GM12891 (cell line): ENCODE measurements around the gene CST3.

Source experiments
- PAX5 ChIP-seq: IDR thresholded peaks from 2 replicates; pipeline ENCODE4 v1.6.1; 2011; ENCODE audit warnings: low read length, moderate library complexity, mild to moderate bottlenecking; ENCODE audit not compliant: insufficient read depth, severe bottlenecking
- POLR2A ChIP-seq: IDR thresholded peaks from 2 replicates; pipeline ENCODE4 v1.6.1; 2011; ENCODE audit warnings: low read depth, low read length, control low read depth
- POLR2AphosphoS5 ChIP-seq: IDR thresholded peaks from 2 replicates; pipeline ENCODE4 v1.6.1; 2011; ENCODE audit warnings: low read depth, low read length, control low read depth
- SPI1 ChIP-seq: IDR thresholded peaks from 2 replicates; pipeline ENCODE4 v1.6.1; 2011; ENCODE audit warnings: low read depth, low read length, control low read depth
- TAF1 ChIP-seq: IDR thresholded peaks from 2 replicates; pipeline ENCODE4 v1.6.1; 2011; ENCODE audit warnings: low read depth, low read length, control low read depth

- TF ChIP-seq POLR2A: no peak
- TF ChIP-seq POLR2AphosphoS5: no peak
- no peak for TF ChIP-seq TAF1
- no peak for TF ChIP-seq SPI1
- no peak for TF ChIP-seq PAX5
These were observed 14.0 kb downstream of the CST3 start for GRCh38 chr20:23623666-23624323.
